Activated CD4-positive, alpha-beta T cell treated with anti-CD3 and anti-CD28 coated beads for 1 hour (primary cell): Measurements from ENCODE around the gene MGMT.

Experiments
- DNase-seq: peaks from one replicate; pipeline ENCODE4 v3.0.0-alpha.2; 2020

Gene MGMT

GRCh38 chr10:129602938-129603535 is 136.0 kb downstream of the MGMT start:
- DNase-seq = no peak

- DNase-seq = no peak
These were observed 137.4 kb downstream of the MGMT start for GRCh38 chr10:129604333-129605032.

- DNase-seq = no peak
These were observed 138.4 kb downstream of the MGMT start for GRCh38 chr10:129605266-129605985.

- no peak for DNase-seq
These were observed 139.0 kb downstream of the MGMT start for GRCh38 chr10:129605986-129606518.

GRCh38 chr10:129607607-129608109 is 140.6 kb downstream of the MGMT start:
- no peak for DNase-seq

GRCh38 chr10:129608653-129609052 is 141.6 kb downstream of the MGMT start:
- DNase-seq = no peak

- no peak for DNase-seq
These were observed 142.5 kb downstream of the MGMT start for GRCh38 chr10:129609551-129609950.

- DNase-seq = no peak
These were observed 145.6 kb downstream of the MGMT start for GRCh38 chr10:129612481-129613109.

- no peak for DNase-seq
These were observed 146.4 kb downstream of the MGMT start for GRCh38 chr10:129613377-129613980.

- DNase-seq = no peak
These were observed 147.3 kb downstream of the MGMT start for GRCh38 chr10:129614341-129614740.

GRCh38 chr10:129615381-129615780 is 148.3 kb downstream of the MGMT start:
- no peak for DNase-seq

- DNase-seq = no peak
These were observed 149.0 kb downstream of the MGMT start for GRCh38 chr10:129615921-129616525.

- DNase-seq = no peak
These were observed 150.7 kb downstream of the MGMT start for GRCh38 chr10:129617768-129618167.

- no peak for DNase-seq
These were observed 154.0 kb downstream of the MGMT start for GRCh38 chr10:129621062-129621461.

- DNase-seq = no peak
These were observed 154.7 kb downstream of the MGMT start for GRCh38 chr10:129621693-129622092.

GRCh38 chr10:129622291-129622690 is 155.2 kb downstream of the MGMT start:
- no peak for DNase-seq

GRCh38 chr10:129622736-129623135 is 155.7 kb downstream of the MGMT start:
- DNase-seq = no peak

- no peak for DNase-seq
These were observed 157.5 kb downstream of the MGMT start for GRCh38 chr10:129624526-129624925.

GRCh38 chr10:129626309-129626708 is 159.3 kb downstream of the MGMT start:
- DNase-seq = no peak

- no peak for DNase-seq
These were observed 159.9 kb downstream of the MGMT start for GRCh38 chr10:129626796-129627435.

GRCh38 chr10:129627442-129627841 is 160.4 kb downstream of the MGMT start:
- DNase-seq = no peak

GRCh38 chr10:129628823-129629222 is 161.8 kb downstream of the MGMT start:
- no peak for DNase-seq
